Glutamatergic neuron (in vitro differentiated cells): ENCODE data around the gene C5AR1. TPM values are rescaled to one million over a fixed set of nuclear protein-coding genes. Genes with fewer than 3 reads are reported as not detected.

Source experiments
- DNase-seq: peaks from one replicate; pipeline ENCODE4 v3.0.0; 2022
- H3K27ac Mint-ChIP-seq: one replicate; pipeline ENCODE4 v1.8.0; 2020; ENCODE audit warnings: mild to moderate bottlenecking, mixed read lengths, inconsistent platforms; ENCODE audit not compliant: unreplicated experiment
- H3K27me3 Mint-ChIP-seq: one replicate; pipeline ENCODE4 v1.8.0; 2020; ENCODE audit warnings: mild to moderate bottlenecking, moderate library complexity, mixed read lengths, inconsistent platforms; ENCODE audit not compliant: unreplicated experiment
- H3K36me3 Mint-ChIP-seq: one replicate; pipeline ENCODE4 v1.8.0; 2020; ENCODE audit warnings: mild to moderate bottlenecking, mixed read lengths, inconsistent platforms; ENCODE audit not compliant: unreplicated experiment
- H3K4me1 Mint-ChIP-seq: one replicate; pipeline ENCODE4 v1.8.0; 2020; ENCODE audit warnings: mild to moderate bottlenecking, low read depth, mixed read lengths, inconsistent platforms; ENCODE audit not compliant: unreplicated experiment
- H3K4me3 Mint-ChIP-seq: one replicate; pipeline ENCODE4 v1.8.0; 2020; ENCODE audit warnings: mild to moderate bottlenecking, mixed read lengths, inconsistent platforms; ENCODE audit not compliant: unreplicated experiment
- H3K9me3 Mint-ChIP-seq: one replicate; pipeline ENCODE4 v1.8.0; 2020; ENCODE audit warnings: mild to moderate bottlenecking, moderate library complexity, mixed read lengths, inconsistent platforms; ENCODE audit not compliant: unreplicated experiment
- total RNA-seq: library from RNA; stranded (reverse); fragmentation: NEBNext Ultra II Directional; extraction: Animal tissue kit (Norgen Biotek cat#: 25700); gene quantifications from one replicate; pipeline ENCODE4 v1.2.1, GENCODE V29; 2021; ENCODE audit not compliant: unreplicated experiment
- TF ChIP-seq, protein P1 (sequence below): fragments of 200-600 bp; sonication (generic); IDR thresholded peaks from one replicate; pipeline ENCODE4 v1.5.0; 2021; ENCODE audit not compliant: partially characterized antibody, unreplicated experiment

The C5AR1 gene
- total RNA-seq, 1 donor from 2014 or later, result 1.4 TPM

GRCh38 chr19:47309038-47309437 is 623 bp upstream of the C5AR1 start:
- H3K27me3 Mint-ChIP-seq, result no peaks in the 10 kb centered on the region

GRCh38 chr19:47310323-47310722 is 662 bp downstream of the C5AR1 start:
- no peak for DNase-seq
- Mint-ChIP-seq H3K27ac (no peak overlapping the region), H3K27me3 (no peaks in the 10 kb centered on the region), H3K9me3 (peaks cover 4% of the 10 kb centered on the region), H3K4me1 (no peaks in the 10 kb centered on the region), H3K36me3 (no peaks in the 10 kb centered on the region), H3K4me3 (no peak overlapping the region)
- TF ChIP-seq, protein P1, sequence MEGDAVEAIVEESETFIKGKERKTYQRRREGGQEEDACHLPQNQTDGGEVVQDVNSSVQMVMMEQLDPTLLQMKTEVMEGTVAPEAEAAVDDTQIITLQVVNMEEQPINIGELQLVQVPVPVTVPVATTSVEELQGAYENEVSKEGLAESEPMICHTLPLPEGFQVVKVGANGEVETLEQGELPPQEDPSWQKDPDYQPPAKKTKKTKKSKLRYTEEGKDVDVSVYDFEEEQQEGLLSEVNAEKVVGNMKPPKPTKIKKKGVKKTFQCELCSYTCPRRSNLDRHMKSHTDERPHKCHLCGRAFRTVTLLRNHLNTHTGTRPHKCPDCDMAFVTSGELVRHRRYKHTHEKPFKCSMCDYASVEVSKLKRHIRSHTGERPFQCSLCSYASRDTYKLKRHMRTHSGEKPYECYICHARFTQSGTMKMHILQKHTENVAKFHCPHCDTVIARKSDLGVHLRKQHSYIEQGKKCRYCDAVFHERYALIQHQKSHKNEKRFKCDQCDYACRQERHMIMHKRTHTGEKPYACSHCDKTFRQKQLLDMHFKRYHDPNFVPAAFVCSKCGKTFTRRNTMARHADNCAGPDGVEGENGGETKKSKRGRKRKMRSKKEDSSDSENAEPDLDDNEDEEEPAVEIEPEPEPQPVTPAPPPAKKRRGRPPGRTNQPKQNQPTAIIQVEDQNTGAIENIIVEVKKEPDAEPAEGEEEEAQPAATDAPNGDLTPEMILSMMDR, result no peak

More at GRCh38 chr19:47309038-47309437, 623 bp upstream of the C5AR1 start:
- peaks cover 4% of the 10 kb centered on the region for H3K9me3 Mint-ChIP-seq
- H3K4me3 Mint-ChIP-seq, result no peak overlapping the region
- TF ChIP-seq, protein P1, result no peak
- no peak overlapping the region for H3K27ac Mint-ChIP-seq
- no peak for DNase-seq
- H3K36me3 Mint-ChIP-seq, result no peaks in the 10 kb centered on the region
- H3K4me1 Mint-ChIP-seq, result no peaks in the 10 kb centered on the region

DNA sequence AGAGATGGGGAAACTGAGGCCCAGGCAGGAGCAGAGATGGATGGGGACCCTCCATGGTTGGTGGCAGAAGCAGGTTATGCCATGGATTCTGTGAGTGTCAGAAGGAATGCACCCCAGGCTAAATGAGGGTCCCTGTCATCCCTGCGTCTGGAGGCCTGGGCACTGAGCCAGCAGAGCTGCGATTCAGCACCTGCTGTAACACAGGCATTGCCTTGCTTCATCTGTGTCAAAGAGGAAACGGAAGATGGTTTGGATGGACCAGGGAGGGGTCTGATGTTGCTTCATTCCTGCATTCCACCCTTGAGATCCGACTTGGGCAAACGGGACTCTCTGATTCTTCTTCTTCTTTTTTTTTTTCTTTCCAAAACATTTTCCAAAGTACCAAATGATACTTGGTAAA is 1.2 kb downstream of the C5AR1 start:
- TF ChIP-seq, protein P1, result no peak
- Mint-ChIP-seq H3K27ac (no peak overlapping the region), H3K4me3 (no peak overlapping the region), H3K4me1 (no peaks in the 10 kb centered on the region), H3K9me3 (peaks cover 3% of the 10 kb centered on the region), H3K27me3 (no peaks in the 10 kb centered on the region), H3K36me3 (no peaks in the 10 kb centered on the region)
- no peak for DNase-seq

DNA sequence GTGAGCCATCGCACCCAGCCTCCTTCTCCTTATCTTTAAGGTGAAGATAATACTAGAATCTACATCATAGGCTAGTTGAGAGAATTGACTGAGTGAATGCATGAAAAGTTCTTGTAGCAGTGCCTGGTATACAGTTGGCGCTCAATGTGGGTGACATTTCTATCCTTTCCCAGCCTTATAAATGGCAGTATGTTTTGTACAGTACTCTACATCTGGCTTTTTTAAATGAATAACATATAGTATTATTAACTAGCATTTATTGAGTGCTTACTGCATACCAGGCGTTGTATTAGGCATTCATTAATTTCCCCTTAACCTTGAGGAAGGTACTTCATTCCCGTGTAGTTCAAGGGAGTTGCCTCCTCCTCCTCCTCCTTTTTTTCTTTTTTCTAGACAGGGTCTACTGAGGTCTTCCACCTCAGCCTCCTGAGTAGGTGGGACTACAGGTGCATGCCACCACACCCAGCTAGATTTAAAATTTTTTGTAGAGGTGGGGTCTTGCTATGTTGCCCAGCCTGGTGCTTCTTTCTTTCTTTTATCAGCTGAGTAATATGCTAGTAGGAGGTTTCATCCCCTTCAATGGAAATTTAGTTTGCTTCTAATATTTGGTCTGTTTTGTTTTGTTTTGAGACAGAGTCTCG is 2.8 kb downstream of the C5AR1 start:
- DNase-seq, result no peak
- no peaks in the 10 kb centered on the region for H3K36me3 Mint-ChIP-seq
- no peak overlapping the region for H3K4me3 Mint-ChIP-seq
- H3K9me3 Mint-ChIP-seq, result peaks cover 5% of the 10 kb centered on the region
- TF ChIP-seq, protein P1, result no peak
- H3K27me3 Mint-ChIP-seq, result no peaks in the 10 kb centered on the region
- no peaks in the 10 kb centered on the region for H3K4me1 Mint-ChIP-seq
- no peak overlapping the region for H3K27ac Mint-ChIP-seq

DNA sequence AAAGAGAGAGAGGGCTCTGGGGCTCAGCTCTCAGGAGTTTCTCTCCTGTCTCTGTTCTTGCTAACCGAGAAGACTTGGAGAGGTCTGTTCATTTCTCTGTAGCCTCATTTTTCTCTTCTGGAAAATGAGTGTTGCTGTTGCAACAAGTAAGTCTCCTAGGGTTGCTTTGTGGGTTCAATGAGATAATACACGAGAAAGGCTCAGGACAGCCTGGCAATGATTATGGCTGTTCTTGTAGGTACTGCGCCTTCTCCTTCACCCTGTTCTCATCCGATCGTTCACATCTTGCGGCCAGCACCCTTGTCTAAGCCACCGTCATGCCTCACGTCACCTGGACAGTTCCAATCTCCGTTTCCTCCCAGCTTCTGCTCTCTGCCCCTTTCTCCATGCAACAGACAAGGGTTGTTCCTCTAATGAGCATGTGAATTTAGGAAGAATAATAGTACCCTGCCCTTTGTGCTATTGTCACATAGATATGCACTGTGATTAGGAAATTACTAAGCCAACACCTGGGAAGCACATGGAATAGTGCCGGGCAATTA is 4.2 kb downstream of the C5AR1 start:
- TF ChIP-seq, protein P1, result no peak
- Mint-ChIP-seq H3K4me1 (no peaks in the 10 kb centered on the region), H3K27me3 (no peaks in the 10 kb centered on the region), H3K27ac (no peak overlapping the region), H3K9me3 (peaks cover 5% of the 10 kb centered on the region), H3K4me3 (no peak overlapping the region), H3K36me3 (no peaks in the 10 kb centered on the region)
- no peak for DNase-seq
